CD4-positive, CD25-positive, alpha-beta regulatory T cell (primary cell): ENCODE measurements around the gene MYOF. TPM values are rescaled to one million over a fixed set of nuclear protein-coding genes. Genes with fewer than 3 reads are reported as not detected.
A peak's percentile ranks its signal among the peaks of the same experiment; 100 is the strongest.
"Not testable (repeated sequence)": the region's sequence is repeated elsewhere in the genome, so short reads cannot be mapped to it uniquely, and the experiment has no call there.

Experiments
- ATAC-seq, 2 donors: fragments of 150-1000 bp; cut with Tn5 transposase; one replicate each; pipeline ENCODE4 v1.10.0; 2021; ENCODE audit warnings: low read depth in 2 of 2, moderate number of reproducible peaks in 2 of 2, moderate library complexity in 1 of 2
- DNase-seq, 3 donors: peaks; one replicate each; pipeline versions ENCODE4 v3.0.0 to v3.0.0-alpha.2; 2012 to 2022; ENCODE audit warnings: mixed read lengths in 1 of 3
- H3K27ac ChIP-seq: one replicate; pipeline ENCODE4 v1.7.0; 2013; ENCODE audit warnings: mild to moderate bottlenecking, low read length; ENCODE audit not compliant: insufficient read depth, poor library complexity, severe bottlenecking
- H3K27me3 ChIP-seq: one replicate; pipeline ENCODE4 v1.7.0; 2013; ENCODE audit warnings: low read length; ENCODE audit not compliant: control insufficient read depth, insufficient read depth
- H3K36me3 ChIP-seq: one replicate; pipeline ENCODE4 v1.7.0; 2013; ENCODE audit warnings: mild to moderate bottlenecking, low read length, moderate library complexity; ENCODE audit not compliant: control insufficient read depth, insufficient read depth
- H3K4me1 ChIP-seq: 2 replicates; pipeline ENCODE4 v1.7.0; 2013; ENCODE audit warnings: mild to moderate bottlenecking, low read length; ENCODE audit not compliant: insufficient read depth, control insufficient read depth, poor library complexity, severe bottlenecking
- H3K4me3 ChIP-seq: one replicate; pipeline ENCODE4 v1.7.0; 2013; ENCODE audit warnings: low read depth, mild to moderate bottlenecking, low read length, moderate library complexity
- H3K9me3 ChIP-seq, 2 experiments: 1 replicate in 1 of 2; 2 replicates in 1 of 2; pipeline ENCODE4 v1.7.0; 2013; ENCODE audit warnings: low read length in 2 of 2, mild to moderate bottlenecking in 1 of 2, moderate library complexity in 1 of 2; ENCODE audit not compliant: control insufficient read depth in 2 of 2
- H3K27ac Mint-ChIP-seq, 3 donors: one replicate each; pipeline ENCODE4 v1.8.0; 2020 to 2022; ENCODE audit warnings: mild to moderate bottlenecking in 3 of 3, mixed read lengths in 3 of 3, moderate library complexity in 2 of 3
- H3K27me3 Mint-ChIP-seq: one replicate; pipeline ENCODE4 v1.8.0; 2022; ENCODE audit warnings: mild to moderate bottlenecking, mixed read lengths
- H3K36me3 Mint-ChIP-seq: one replicate; pipeline ENCODE4 v1.8.0; 2020; ENCODE audit warnings: mixed read lengths
- H3K4me1 Mint-ChIP-seq, 4 donors: one replicate each; pipeline ENCODE4 v1.8.0; 2020 to 2022; ENCODE audit warnings: mixed read lengths in 4 of 4, mild to moderate bottlenecking in 1 of 4
- H3K4me3 Mint-ChIP-seq, 4 donors: one replicate each; pipeline ENCODE4 v1.8.0; 2020 to 2022; ENCODE audit warnings: mild to moderate bottlenecking in 4 of 4, mixed read lengths in 4 of 4, moderate library complexity in 3 of 4
- H3K9me3 Mint-ChIP-seq, 7 donors: one replicate each; pipeline ENCODE4 v1.8.0; 2020 to 2022; ENCODE audit warnings: mixed read lengths in 7 of 7, mild to moderate bottlenecking in 3 of 7, moderate library complexity in 2 of 7
- polyA plus RNA-seq, 4 donors: library from polyadenylated mRNA; unstranded; fragments of 300-500 nt; fragmentation: Illumina TruSeq; gene quantifications; one replicate each; pipeline ENCODE4 v1.2.3, GENCODE V29; 2021
- total RNA-seq: library from RNA; stranded (reverse); gene quantifications from one replicate; pipeline ENCODE4 v1.2.3, GENCODE V29; 2022

MYOF gene
- total and polyA plus RNA-seq, 5 donors from 2014 or later: 0.23 to 1.0 (median 0.54) TPM

GRCh38 chr10:93468461-93469213 is 13.5 kb downstream of the MYOF start:
- ATAC-seq: no peak
- Histone ChIP-seq H3K27me3 (no peaks in the 10 kb centered on the region), H3K4me1 (no peaks in the 10 kb centered on the region), H3K36me3 (no peaks in the 10 kb centered on the region), H3K9me3 (no peaks in the 10 kb centered on the region), H3K4me3 (no peak overlapping the region), H3K27ac (no peak overlapping the region)
- Mint-ChIP-seq H3K4me3 (no peak overlapping the region), H3K27ac (no peak overlapping the region), H3K27me3 (no peaks in the 10 kb centered on the region), H3K4me1 (peaks cover 0 to 4% (median 0%) of the 10 kb centered on the region in 4 donors), H3K9me3 (no peaks in the 10 kb centered on the region), H3K36me3 (no peaks in the 10 kb centered on the region)
- DNase-seq: no peak

GRCh38 chr10:93467635-93468034 is 14.5 kb downstream of the MYOF start:
- not testable (repeated sequence) for DNase-seq, H3K9me3 Mint-ChIP-seq, H3K36me3 Mint-ChIP-seq, H3K9me3 ChIP-seq, H3K4me1 ChIP-seq, H3K4me3 Mint-ChIP-seq, H3K27me3 ChIP-seq, ATAC-seq, H3K27ac ChIP-seq, H3K36me3 ChIP-seq, H3K4me3 ChIP-seq, H3K27ac Mint-ChIP-seq, H3K4me1 Mint-ChIP-seq, H3K27me3 Mint-ChIP-seq

- Histone ChIP-seq H3K27me3 (no peaks in the 10 kb centered on the region), H3K36me3 (no peaks in the 10 kb centered on the region), H3K4me3 (no peak overlapping the region), H3K9me3 (no peaks in the 10 kb centered on the region), H3K27ac (no peak overlapping the region), H3K4me1 (peaks cover 8% of the 10 kb centered on the region)
- DNase-seq: no peak
- H3K4me3 Mint-ChIP-seq: no peak overlapping the region
- H3K27ac Mint-ChIP-seq: no peak overlapping the region
- no peak for ATAC-seq
- no peaks in the 10 kb centered on the region for H3K27me3 Mint-ChIP-seq
- H3K9me3 Mint-ChIP-seq: no peaks in the 10 kb centered on the region
- H3K36me3 Mint-ChIP-seq: no peaks in the 10 kb centered on the region
- peaks cover 8 to 17% (median 10%) of the 10 kb centered on the region in 4 donors for H3K4me1 Mint-ChIP-seq
Observed at GRCh38 chr10:93465806-93466675, 16.1 kb downstream of the MYOF start.

- Mint-ChIP-seq H3K27me3 (no peaks in the 10 kb centered on the region), H3K9me3 (no peaks in the 10 kb centered on the region), H3K4me1 (peaks cover 8 to 17% (median 10%) of the 10 kb centered on the region in 4 donors), H3K36me3 (no peaks in the 10 kb centered on the region), H3K4me3 (no peak overlapping the region), H3K27ac (no peak overlapping the region)
- ATAC-seq: no peak
- Histone ChIP-seq H3K27me3 (no peaks in the 10 kb centered on the region), H3K27ac (no peak overlapping the region), H3K9me3 (no peaks in the 10 kb centered on the region), H3K4me1 (peaks cover 8% of the 10 kb centered on the region), H3K36me3 (no peaks in the 10 kb centered on the region), H3K4me3 (no peak overlapping the region)
- DNase-seq: no peak
Observed at GRCh38 chr10:93464776-93465388, 17.3 kb downstream of the MYOF start.

GRCh38 chr10:93463723-93464476 is 18.2 kb downstream of the MYOF start:
- no peaks in the 10 kb centered on the region for H3K36me3 ChIP-seq
- Mint-ChIP-seq H3K36me3 (no peaks in the 10 kb centered on the region), H3K27ac (peak overlapping the region in 1 of 3 donors; percentile 67), H3K4me3 (no peak overlapping the region), H3K9me3 (no peaks in the 10 kb centered on the region), H3K27me3 (peaks cover 2% of the 10 kb centered on the region), H3K4me1 (peaks cover 8 to 17% (median 10%) of the 10 kb centered on the region in 4 donors)
- no peak overlapping the region for H3K4me3 ChIP-seq
- H3K4me1 ChIP-seq: peaks cover 8% of the 10 kb centered on the region
- DNase-seq (no peak), ATAC-seq (no peak)
- no peaks in the 10 kb centered on the region for H3K9me3 ChIP-seq
- no peaks in the 10 kb centered on the region for H3K27me3 ChIP-seq
- H3K27ac ChIP-seq: no peak overlapping the region

GRCh38 chr10:93462881-93463280 is 19.3 kb downstream of the MYOF start:
- peak overlapping the region in 2 of 4 donors; percentile 29 to 48 for H3K4me3 Mint-ChIP-seq
- H3K9me3 Mint-ChIP-seq: no peaks in the 10 kb centered on the region
- no peaks in the 10 kb centered on the region for H3K36me3 Mint-ChIP-seq
- no peaks in the 10 kb centered on the region for H3K36me3 ChIP-seq
- H3K27me3 Mint-ChIP-seq: peaks cover 4% of the 10 kb centered on the region
- ATAC-seq (peak; percentile 64 to 71), DNase-seq (peak in 2 of 3 donors; percentile 9 to 80)
- peak overlapping the region; percentile 33 for H3K27ac ChIP-seq
- H3K4me1 ChIP-seq: peaks cover 8% of the 10 kb centered on the region
- peak overlapping the region; percentile 48 for H3K4me3 ChIP-seq
- H3K9me3 ChIP-seq: no peaks in the 10 kb centered on the region
- H3K27ac Mint-ChIP-seq: peak overlapping the region; percentile 28 to 85 (median 51)
- peaks cover 8 to 17% (median 10%) of the 10 kb centered on the region in 4 donors for H3K4me1 Mint-ChIP-seq
- H3K27me3 ChIP-seq: no peaks in the 10 kb centered on the region

GRCh38 chr10:93462371-93462770 is 19.8 kb downstream of the MYOF start:
- no peak overlapping the region for H3K4me3 Mint-ChIP-seq
- H3K36me3 Mint-ChIP-seq: no peaks in the 10 kb centered on the region
- peak overlapping the region in 2 of 3 donors; percentile 33 to 85 for H3K27ac Mint-ChIP-seq
- Histone ChIP-seq H3K36me3 (no peaks in the 10 kb centered on the region), H3K4me3 (no peak overlapping the region), H3K27ac (no peak overlapping the region), H3K9me3 (no peaks in the 10 kb centered on the region), H3K4me1 (peaks cover 8% of the 10 kb centered on the region), H3K27me3 (no peaks in the 10 kb centered on the region)
- DNase-seq (no peak), ATAC-seq (no peak)
- peaks cover 8 to 17% (median 10%) of the 10 kb centered on the region in 4 donors for H3K4me1 Mint-ChIP-seq
- peaks cover 4% of the 10 kb centered on the region for H3K27me3 Mint-ChIP-seq
- no peaks in the 10 kb centered on the region for H3K9me3 Mint-ChIP-seq
